GM12892 (cell line): ENCODE results near the gene MYH9.
A peak's percentile ranks its signal among the peaks of the same experiment; 100 is the strongest.

ENCODE experiments used
- DNase-seq: peaks from one replicate; pipeline ENCODE4 v3.0.0; 2011; ENCODE audit not compliant: insufficient read length
- FAIRE-seq: peaks from 2 replicates; lab custom pipeline; 2011; peaks lifted over from hg19 to GRCh38; lab: Jason Lieb, UNC
- POLR2A ChIP-seq: IDR thresholded peaks from 2 replicates; pipeline ENCODE4 v1.6.1; 2011; ENCODE audit warnings: low read depth, low read length, control low read depth
- POLR2AphosphoS5 ChIP-seq: IDR thresholded peaks from 2 replicates; pipeline ENCODE4 v1.6.1; 2011; ENCODE audit warnings: low read depth, low read length, control low read depth
- TAF1 ChIP-seq: IDR thresholded peaks from 2 replicates; pipeline ENCODE4 v1.6.1; 2011; ENCODE audit warnings: low read depth, mild to moderate bottlenecking, control low read depth, low read length, borderline replicate concordance

The MYH9 gene

GRCh38 chr22:36423461-36424404 lies 36.0 kb upstream of the MYH9 start:
- no peak for FAIRE-seq
- DNase-seq: no peak
- TF ChIP-seq POLR2A (no peak), TAF1 (no peak), POLR2AphosphoS5 (no peak)

- no peak for TF ChIP-seq TAF1
- TF ChIP-seq POLR2AphosphoS5: no peak
- TF ChIP-seq POLR2A: no peak
- FAIRE-seq: peak; percentile 40
- DNase-seq: no peak
These were observed 34.7 kb upstream of the MYH9 start for GRCh38 chr22:36422287-36423014.

GRCh38 chr22:36419912-36420882 lies 32.4 kb upstream of the MYH9 start:
- no peak for TF ChIP-seq POLR2A
- TF ChIP-seq TAF1: no peak
- TF ChIP-seq POLR2AphosphoS5: no peak
- FAIRE-seq (no peak), DNase-seq (no peak)

GRCh38 chr22:36419177-36419911 lies 31.6 kb upstream of the MYH9 start:
- FAIRE-seq (no peak), DNase-seq (no peak)
- TF ChIP-seq POLR2AphosphoS5 (no peak), POLR2A (no peak), TAF1 (no peak)

- DNase-seq: no peak
- TF ChIP-seq POLR2AphosphoS5: no peak
- TF ChIP-seq TAF1: no peak
- no peak for TF ChIP-seq POLR2A
- FAIRE-seq: peak; percentile 21
These were observed 29.5 kb upstream of the MYH9 start for GRCh38 chr22:36417281-36417686.

- no peak for DNase-seq
- no peak for FAIRE-seq
- TF ChIP-seq POLR2AphosphoS5 (no peak), POLR2A (no peak), TAF1 (no peak)
These were observed 27.8 kb upstream of the MYH9 start for GRCh38 chr22:36415415-36416168.

GRCh38 chr22:36413022-36413775 lies 25.4 kb upstream of the MYH9 start:
- DNase-seq: no peak
- no peak for TF ChIP-seq POLR2AphosphoS5
- TF ChIP-seq TAF1: no peak
- no peak for TF ChIP-seq POLR2A
- no peak for FAIRE-seq

- FAIRE-seq: no peak
- no peak for TF ChIP-seq TAF1
- no peak for TF ChIP-seq POLR2A
- TF ChIP-seq POLR2AphosphoS5: no peak
- DNase-seq: no peak
These were observed 24.0 kb upstream of the MYH9 start for GRCh38 chr22:36411589-36412258.
